ENCODE measurements around the gene CRTAC1.

GRCh38 chr10:98062424-98062823 is 32.0 kb upstream of the CRTAC1 start:
- TF ChIP-seq MAX (IDR thresholded peaks at IDR 0.05) (no peak), CTCF (IDR thresholded peaks at IDR 0.05; ENCODE audit: low read depth, low read length, missing input control) (no peak), ATF3 (IDR thresholded peaks at IDR 0.05) (no peak), EGR1 (IDR thresholded peaks at IDR 0.05; ENCODE audit: low read depth in 2 of 2) (no peak), JUND (IDR thresholded peaks at IDR 0.05) (no peak), TAF1 (conservative IDR thresholded peaks at IDR 0.05) (no peak), ZBTB33 (IDR thresholded peaks at IDR 0.05) (no peak), FOXA1 (IDR thresholded peaks at IDR 0.05) (no peak), GABPA (IDR thresholded peaks at IDR 0.05 in 1 of 2, conservative IDR thresholded peaks at IDR 0.05 in 1 of 2) (no peak), YY1 (IDR thresholded peaks at IDR 0.05) (no peak)

Measured in liver (tissue), 3 donors.